Right forelimb (tissue), 1 donor: ENCODE data around the gene HNRNPD.
"Not testable (repeated sequence)": the region's sequence is repeated elsewhere in the genome, so short reads cannot be mapped to it uniquely, and the experiment has no call there.

ENCODE experiments used
- DNase-seq: peaks from one replicate; pipeline ENCODE4 v3.0.0-alpha.2; 2018

HNRNPD gene

GRCh38 chr4:82373816-82374625, at the start of gene HNRNPD:
Gene HNRNPD, minus strand, starts transcription at chr4:82373991. Its CDS starts 313 bp downstream, at chr4:82373678.
- peak; percentile 97 for DNase-seq

- no peak for DNase-seq
These were observed 48.8 kb upstream of the HNRNPD start for GRCh38 chr4:82422616-82423015.

DNA sequence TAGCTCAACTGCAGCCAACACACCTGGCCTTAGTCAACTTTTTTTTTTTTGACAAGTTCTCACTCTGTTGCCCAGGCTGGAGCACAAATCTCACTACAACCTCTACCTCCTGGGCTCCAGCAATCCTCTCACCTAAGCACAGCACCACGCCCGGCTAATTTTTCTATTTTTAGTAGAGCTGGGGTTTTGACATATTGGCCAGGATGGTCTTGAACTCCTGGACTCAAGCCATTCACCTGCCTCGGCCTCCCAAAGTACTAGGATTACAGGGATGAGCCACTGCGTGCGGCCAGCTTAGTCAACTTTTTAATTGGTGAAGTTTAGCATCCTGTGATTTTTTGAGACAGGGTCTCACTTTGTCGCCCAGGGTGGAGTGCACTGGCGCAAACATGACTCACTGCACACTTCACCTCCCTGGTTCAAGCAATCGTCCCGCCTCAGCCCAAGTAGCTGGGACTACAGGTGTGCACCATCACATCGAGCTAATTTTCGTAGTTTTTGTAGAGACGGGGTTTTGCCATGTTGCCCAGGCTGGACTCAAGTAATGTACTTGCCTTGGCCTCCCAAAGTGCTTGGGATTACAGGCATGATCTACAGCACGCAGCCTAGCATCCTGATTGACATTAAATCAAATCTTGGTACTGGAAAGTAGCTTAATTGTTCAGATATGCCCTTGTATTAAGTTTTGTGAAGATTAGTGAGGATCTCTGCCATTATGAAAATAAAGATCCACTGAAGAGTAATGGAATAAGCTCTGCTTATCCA, 48.2 kb upstream of the HNRNPD start:
- no peak for DNase-seq

GRCh38 chr4:82419451-82419850, 45.7 kb upstream of the HNRNPD start:
- DNase-seq, result no peak

- DNase-seq, result no peak
These were observed 42.2 kb upstream of the HNRNPD start for GRCh38 chr4:82415922-82416365.

DNA sequence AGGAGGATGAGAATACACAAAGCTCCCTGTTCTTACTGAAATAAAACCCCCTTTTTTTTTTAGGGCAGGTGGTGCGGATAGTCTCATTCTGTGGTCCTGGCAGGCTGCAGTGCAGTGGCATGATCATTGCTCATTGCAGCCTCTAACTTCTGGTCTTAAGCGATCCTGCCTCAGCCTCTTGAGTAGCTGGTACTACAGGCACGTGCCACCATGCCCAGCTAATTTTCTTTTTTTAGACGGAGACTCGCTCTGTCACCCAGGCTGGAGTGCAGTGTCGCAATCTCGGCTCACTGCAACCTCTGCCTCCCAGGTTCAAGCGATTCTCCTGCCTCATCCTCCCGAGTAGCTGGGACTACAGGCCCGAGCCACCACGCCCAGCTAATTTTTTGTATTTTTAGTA, 41.3 kb upstream of the HNRNPD start:
- not testable (repeated sequence) for DNase-seq

GRCh38 chr4:82403725-82404124, 29.9 kb upstream of the HNRNPD start:
- DNase-seq, result no peak

DNA sequence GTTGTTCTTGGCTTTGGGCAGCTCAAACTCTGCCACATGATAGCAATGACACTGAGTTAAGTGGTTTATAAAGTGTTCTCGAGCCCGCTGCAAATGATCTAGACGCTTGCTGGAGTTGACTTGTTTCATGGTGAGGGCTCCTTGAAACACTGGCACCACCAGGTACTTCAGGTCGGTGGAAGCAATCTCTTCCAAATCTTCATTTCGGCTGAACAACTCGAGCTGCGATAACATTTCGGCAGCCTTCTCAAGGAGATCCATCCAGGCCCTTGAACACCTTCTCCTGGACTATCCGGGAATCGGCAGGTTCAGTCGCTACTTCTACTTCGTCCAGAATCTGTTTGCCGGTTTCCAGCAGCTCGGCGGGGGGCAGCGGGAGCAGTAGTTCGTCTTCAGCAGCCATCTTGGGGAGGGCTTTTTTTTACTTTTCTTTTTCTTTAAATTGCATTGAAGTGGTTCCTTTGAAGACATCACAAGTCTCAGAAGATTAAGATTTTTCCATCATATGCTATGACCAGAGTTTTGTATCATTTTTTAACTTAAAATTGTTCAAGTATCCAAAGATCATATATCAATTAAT, 28.5 kb upstream of the HNRNPD start:
- DNase-seq, result no peak

- DNase-seq, result no peak
These were observed 27.8 kb upstream of the HNRNPD start for GRCh38 chr4:82401600-82401999.

GRCh38 chr4:82398263-82398662, 24.5 kb upstream of the HNRNPD start:
- DNase-seq, result no peak

DNA sequence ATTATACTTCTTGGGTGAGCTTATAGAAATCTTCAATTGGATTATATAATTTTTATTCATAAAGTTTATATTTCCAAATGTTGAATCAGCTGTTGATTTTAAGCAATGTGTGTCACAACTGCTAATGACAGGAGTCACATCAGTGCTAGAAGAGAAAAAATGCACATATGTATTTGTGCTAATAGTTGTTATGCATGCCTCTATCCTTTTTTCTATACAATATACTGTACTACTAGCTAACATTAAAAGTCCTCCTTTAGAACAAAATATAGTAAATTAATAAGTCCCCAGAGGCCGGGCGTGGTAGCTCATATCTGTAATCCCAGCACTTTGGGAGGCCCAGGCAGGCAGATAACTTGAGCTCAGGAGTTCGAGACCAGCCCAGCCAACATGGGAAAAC, 23.7 kb upstream of the HNRNPD start:
- DNase-seq, result no peak

DNA sequence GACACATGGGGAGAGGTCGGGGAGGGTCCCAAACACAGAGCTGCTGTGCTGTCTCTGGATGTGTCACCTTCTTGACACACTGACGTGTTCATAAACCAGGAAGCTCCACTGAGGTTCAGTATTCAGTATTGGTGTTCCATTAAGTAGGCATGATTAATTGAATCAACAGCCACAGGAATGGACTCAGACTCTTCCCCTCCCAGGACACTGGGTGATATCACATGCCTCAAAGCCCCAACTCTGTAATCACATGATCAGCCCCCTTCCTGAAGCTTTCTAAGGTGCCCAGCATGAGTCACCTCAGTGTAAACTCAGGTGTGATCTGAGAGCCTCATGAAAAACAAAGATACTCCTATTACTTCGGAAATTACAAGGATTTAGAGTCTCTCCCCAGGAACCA, 21.1 kb upstream of the HNRNPD start:
- no peak for DNase-seq

DNA sequence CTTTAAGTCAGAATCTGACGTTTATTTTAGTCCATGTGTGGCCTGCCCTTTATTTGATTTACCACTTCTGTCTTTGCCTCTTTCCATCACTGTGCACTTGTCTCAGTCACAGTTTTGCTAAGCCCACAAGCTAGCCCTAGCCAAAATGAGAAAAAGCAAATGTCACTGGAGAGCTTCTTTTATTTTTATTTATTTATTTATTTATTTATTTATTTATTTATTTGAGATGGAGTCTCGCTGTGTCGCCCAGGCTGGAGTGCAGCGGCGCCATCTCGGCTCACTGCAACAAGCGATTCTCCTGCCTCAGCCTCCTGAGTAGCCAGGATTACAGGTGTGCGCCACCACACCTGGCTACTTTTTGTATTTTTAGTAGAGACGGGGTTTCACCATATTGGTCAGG, 16.3 kb upstream of the HNRNPD start:
- not testable (repeated sequence) for DNase-seq

DNA sequence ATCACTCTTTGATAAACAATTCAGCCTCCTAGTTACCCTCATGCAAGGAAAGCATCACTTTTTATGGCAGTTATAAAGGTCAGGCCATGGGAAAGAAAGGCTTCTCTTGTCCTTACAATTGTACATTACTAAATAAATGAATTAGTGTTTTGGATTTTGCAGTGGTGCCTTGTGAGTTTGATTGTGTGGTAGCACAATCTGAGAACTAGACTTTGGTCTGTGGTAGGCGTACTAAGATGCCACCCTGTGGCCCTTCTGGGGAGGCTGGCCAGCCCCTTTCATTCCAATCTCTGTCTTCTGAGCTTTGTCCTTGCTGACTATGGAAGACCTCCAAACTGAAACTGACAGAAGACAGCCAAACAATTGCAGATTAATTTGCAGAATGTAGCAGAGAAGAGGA, 14.6 kb upstream of the HNRNPD start:
- DNase-seq, result no peak

DNA sequence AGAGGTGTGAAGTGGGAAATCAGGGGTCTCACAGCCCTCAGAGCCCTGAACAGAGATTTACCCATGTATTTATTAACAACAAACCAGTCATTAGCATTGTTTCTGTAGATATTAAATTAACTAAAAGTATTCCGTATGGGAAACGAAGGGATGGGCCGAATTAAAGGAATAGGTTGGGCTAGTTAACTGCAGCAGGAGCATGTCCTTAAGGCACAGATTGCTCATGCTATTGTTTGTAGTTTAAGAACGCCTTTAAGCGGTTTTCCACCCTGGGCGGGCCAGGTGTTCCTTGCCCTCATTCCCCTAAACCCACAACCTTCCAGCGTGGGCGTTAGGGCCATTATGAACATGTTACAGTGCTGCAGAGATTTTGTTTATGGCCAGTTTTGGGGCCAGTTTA, 12.5 kb upstream of the HNRNPD start:
- not testable (repeated sequence) for DNase-seq

GRCh38 chr4:82382751-82383150, 9.0 kb upstream of the HNRNPD start:
- no peak for DNase-seq

DNA sequence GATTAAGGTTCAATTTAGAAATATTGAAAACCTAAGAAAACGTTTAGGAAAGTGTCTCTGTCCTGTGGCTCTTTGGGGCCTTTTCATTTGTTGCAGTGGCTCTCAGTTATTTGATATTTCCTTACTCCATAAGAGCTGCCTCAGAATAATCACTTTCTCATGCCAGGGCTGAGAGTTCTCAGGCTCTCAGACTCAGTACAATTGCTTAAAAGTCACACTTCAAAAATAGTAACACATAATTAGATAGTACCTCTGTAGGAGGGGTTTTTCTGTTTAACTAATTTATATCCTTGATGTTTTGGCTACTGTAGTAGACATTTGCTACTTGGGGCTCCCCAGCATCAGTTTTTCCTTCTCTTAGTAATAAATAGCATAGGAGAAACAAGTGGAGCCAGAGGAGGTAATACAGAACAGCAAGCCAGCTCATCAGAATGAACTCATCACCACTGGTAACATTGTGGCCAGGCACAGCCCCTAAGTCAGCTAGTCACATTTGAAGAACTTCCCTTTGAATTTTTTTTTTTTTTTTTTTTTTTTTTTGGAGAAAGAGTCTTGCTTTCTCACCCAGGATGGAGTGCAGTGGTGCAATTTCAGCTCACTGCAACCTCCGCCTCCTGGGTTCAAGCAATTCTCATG, 8.0 kb upstream of the HNRNPD start:
- no peak for DNase-seq

- no peak for DNase-seq
These were observed 7.4 kb upstream of the HNRNPD start for GRCh38 chr4:82381235-82381634.

GRCh38 chr4:82380831-82381230, 7.0 kb upstream of the HNRNPD start:
- DNase-seq, result no peak

GRCh38 chr4:82380344-82380743, 6.6 kb upstream of the HNRNPD start:
- no peak for DNase-seq

- no peak for DNase-seq
These were observed 2.3 kb upstream of the HNRNPD start for GRCh38 chr4:82376109-82376508.

DNA sequence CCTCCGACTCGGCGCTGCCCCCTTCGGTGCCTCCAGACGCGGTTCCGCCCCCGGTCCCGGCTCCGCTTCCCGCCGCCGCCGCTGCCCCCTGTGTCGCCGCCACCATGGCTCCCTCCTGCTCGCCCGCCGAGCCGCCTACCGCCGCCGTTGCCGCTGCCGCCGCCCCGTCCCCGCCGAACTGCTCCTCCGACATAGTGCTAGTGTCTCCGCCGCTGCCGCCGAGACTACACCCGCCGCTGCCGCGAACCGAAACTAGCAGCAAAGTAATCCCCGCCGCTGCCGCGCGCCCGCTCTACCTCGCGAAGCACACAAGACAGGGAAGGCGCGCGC, 340 bp downstream of the HNRNPD start:
- peak; percentile 70 for DNase-seq
